ENCODE data around the gene SOCS1.

GRCh38 chr16:11297492-11298142 is 41.6 kb upstream of the SOCS1 start:
- TF ChIP-seq, protein P1, sequence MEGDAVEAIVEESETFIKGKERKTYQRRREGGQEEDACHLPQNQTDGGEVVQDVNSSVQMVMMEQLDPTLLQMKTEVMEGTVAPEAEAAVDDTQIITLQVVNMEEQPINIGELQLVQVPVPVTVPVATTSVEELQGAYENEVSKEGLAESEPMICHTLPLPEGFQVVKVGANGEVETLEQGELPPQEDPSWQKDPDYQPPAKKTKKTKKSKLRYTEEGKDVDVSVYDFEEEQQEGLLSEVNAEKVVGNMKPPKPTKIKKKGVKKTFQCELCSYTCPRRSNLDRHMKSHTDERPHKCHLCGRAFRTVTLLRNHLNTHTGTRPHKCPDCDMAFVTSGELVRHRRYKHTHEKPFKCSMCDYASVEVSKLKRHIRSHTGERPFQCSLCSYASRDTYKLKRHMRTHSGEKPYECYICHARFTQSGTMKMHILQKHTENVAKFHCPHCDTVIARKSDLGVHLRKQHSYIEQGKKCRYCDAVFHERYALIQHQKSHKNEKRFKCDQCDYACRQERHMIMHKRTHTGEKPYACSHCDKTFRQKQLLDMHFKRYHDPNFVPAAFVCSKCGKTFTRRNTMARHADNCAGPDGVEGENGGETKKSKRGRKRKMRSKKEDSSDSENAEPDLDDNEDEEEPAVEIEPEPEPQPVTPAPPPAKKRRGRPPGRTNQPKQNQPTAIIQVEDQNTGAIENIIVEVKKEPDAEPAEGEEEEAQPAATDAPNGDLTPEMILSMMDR (IDR thresholded peaks at IDR 0.05) = no peak
- no peak for TF ChIP-seq TAF1 (IDR thresholded peaks at IDR 0.05; ENCODE audit: borderline replicate concordance, low read depth, low read length)
- TF ChIP-seq FOXM1 (IDR thresholded peaks at IDR 0.05; ENCODE audit: low read depth) = no peak
